K562 (cell line): ENCODE results near the gene CCDC78. TPM values are rescaled to one million over a fixed set of nuclear protein-coding genes. Genes with fewer than 3 reads are reported as not detected.

ENCODE experiments used
- ATAC-seq: fragments of 200-7000 bp; cut with Tn5 transposase; 3 replicates; pipeline ENCODE4 v1.9.1; 2020; ENCODE audit warnings: moderate library complexity
- BruUV-seq: library from RNA; stranded (reverse); fragments of 400-500 nt; replicated peaks from 2 replicates; lab custom pipeline; 2021; lab: Mats Ljungman, UMichigan
- CTCF ChIA-PET: fragments of 300-600 bp; formaldehyde crosslinking; extraction: SDS; loops from one replicate; lab custom pipeline; 2021; ENCODE audit warnings: low intra/inter-chr PET ratio; lab: Yijun Ruan, JAX
- POLR2A ChIA-PET: fragments of 300-600, 350-650 bp; sonication (Branson Sonifier 250); formaldehyde crosslinking; extraction: SDS; loops from one replicate; lab custom pipeline; 2021; ENCODE audit warnings: antibody characterized with exemption, inconsistent platforms; lab: Yijun Ruan, JAX
- DNase-seq, 4 experiments: peaks; one replicate each; pipeline versions ENCODE4 v3.0.0 to v3.0.0-alpha.2; 2011 to 2018; ENCODE audit warnings: low spot score in 3 of 4, mixed read lengths in 3 of 4; ENCODE audit errors: extremely low read depth in 1 of 4
- FAIRE-seq: peaks from 2 replicates; lab custom pipeline; 2011; peaks lifted over from hg19 to GRCh38; lab: Jason Lieb, UNC
- H2AFZ ChIP-seq: 2 replicates; pipeline ENCODE4 v1.6.0; 2011; ENCODE audit warnings: low read depth, low read length, control low read depth, inconsistent platforms
- H3K27ac ChIP-seq: fragments of 200-600 bp; 3 replicates; pipeline ENCODE4 v1.8.0; 2011; ENCODE audit warnings: low read depth, mild to moderate bottlenecking, control low read depth, inconsistent platforms, low read length, moderate library complexity, mixed read lengths; ENCODE audit errors: extremely low read depth
- H3K27me3 ChIP-seq, 2 experiments: fragments of 300-600 bp in 1 of 2; 2 replicates in 1 of 2; 3 replicates in 1 of 2; pipeline versions ENCODE4 v1.6.0 to v1.8.0; 2011; ENCODE audit warnings: inconsistent platforms in 2 of 2, low read length in 2 of 2, mild to moderate bottlenecking in 1 of 2, mixed read lengths in 1 of 2, moderate library complexity in 1 of 2; ENCODE audit not compliant: control insufficient read depth in 2 of 2, insufficient read depth in 2 of 2
- H3K36me3 ChIP-seq: fragments of 300-600 bp; 3 replicates; pipeline ENCODE4 v1.8.0; 2011; ENCODE audit warnings: mild to moderate bottlenecking, low read length, inconsistent platforms; ENCODE audit not compliant: control insufficient read depth, insufficient read depth
- H3K4me1 ChIP-seq, 2 experiments: fragments of 200-600 bp in 1 of 2; replicated peaks in 1 of 2; 2 replicates in 1 of 2; 3 replicates in 1 of 2; pipeline versions ENCODE4 v1.5.1 to v1.8.0; 2011; ENCODE audit warnings: inconsistent platforms in 2 of 2, low read length in 2 of 2, mild to moderate bottlenecking in 1 of 2, mixed read lengths in 1 of 2, moderate library complexity in 1 of 2; ENCODE audit not compliant: control insufficient read depth in 2 of 2, insufficient read depth in 2 of 2
- H3K4me2 ChIP-seq: 2 replicates; pipeline ENCODE4 v1.6.1; 2011; ENCODE audit warnings: low read length, control low read depth, inconsistent platforms, mixed read lengths; ENCODE audit not compliant: insufficient read depth
- H3K4me3 ChIP-seq: fragments of 200-600 bp; sonication (generic), shearing (Covaris generic); 2 replicates; pipeline ENCODE4 v1.5.1; 2016; ENCODE audit warnings: control low read depth, inconsistent platforms
- H3K79me2 ChIP-seq: fragments of 200-600 bp; 3 replicates; pipeline ENCODE4 v1.8.0; 2011; ENCODE audit warnings: low read length, inconsistent platforms; ENCODE audit not compliant: control insufficient read depth, insufficient read depth
- H3K9ac ChIP-seq, 2 experiments: 2 replicates each; pipeline versions ENCODE4 v1.6.0 to v1.6.1; 2011; ENCODE audit warnings: low read depth in 2 of 2, low read length in 2 of 2, control low read depth in 1 of 2, inconsistent platforms in 1 of 2, mild to moderate bottlenecking in 1 of 2, mixed read lengths in 1 of 2; ENCODE audit not compliant: insufficient read depth in 1 of 2
- H3K9me1 ChIP-seq: one replicate; pipeline ENCODE4 v1.6.0; 2011; ENCODE audit warnings: inconsistent platforms, mild to moderate bottlenecking, low read length, moderate library complexity; ENCODE audit not compliant: control insufficient read depth, insufficient read depth
- H3K9me3 ChIP-seq: replicated peaks from 2 replicates; pipeline ENCODE4 v1.5.1; 2011; ENCODE audit warnings: low read depth, low read length, inconsistent platforms; ENCODE audit not compliant: control insufficient read depth, insufficient read depth
- H4K20me1 ChIP-seq: replicated peaks from 2 replicates; pipeline ENCODE4 v1.6.1; 2011; ENCODE audit warnings: low read length, inconsistent platforms, mixed read lengths; ENCODE audit not compliant: control insufficient read depth, insufficient read depth
- BRF2 ChIP-seq: IDR thresholded peaks from 3 replicates; pipeline ENCODE4 v1.6.1; 2011; ENCODE audit warnings: borderline replicate concordance, mild to moderate bottlenecking; ENCODE audit not compliant: insufficient read length, insufficient read depth
- CBX1 ChIP-seq: sonication (generic); IDR thresholded peaks from 2 replicates; pipeline ENCODE4 v1.6.1; 2016; ENCODE audit warnings: antibody characterized with exemption, low read depth, mild to moderate bottlenecking
- ESRRB ChIP-seq: fragments of 250-450 bp; sonication (Bioruptor Pico); IDR thresholded peaks from 2 replicates; pipeline ENCODE4 v1.5.0; 2020; ENCODE audit warnings: mild to moderate bottlenecking, moderate library complexity, borderline replicate concordance
- HDAC1 ChIP-seq, 2 experiments: fragments of 450-650 bp; IDR thresholded peaks; 2 replicates each; pipeline ENCODE4 v1.6.1; 2016 to 2017; ENCODE audit warnings: inconsistent platforms in 1 of 2, mild to moderate bottlenecking in 1 of 2, moderate library complexity in 1 of 2
- IRF1 ChIP-seq: sonication (generic); formaldehyde crosslinking; IDR thresholded peaks from 2 replicates; pipeline ENCODE4 v1.8.0; 2022; ENCODE audit warnings: missing genetic modification reagents, mild to moderate bottlenecking, borderline replicate concordance
- MBD2 ChIP-seq: sonication (generic); IDR thresholded peaks from 2 replicates; pipeline ENCODE4 v1.6.1; 2016; ENCODE audit warnings: low read depth, borderline replicate concordance
- PML ChIP-seq: IDR thresholded peaks from 2 replicates; pipeline ENCODE4 v1.6.1; 2012; ENCODE audit warnings: low read length, inconsistent platforms
- POLR2B ChIP-seq: fragments of 450-650 bp; IDR thresholded peaks from 2 replicates; pipeline ENCODE4 v1.6.1; 2018; ENCODE audit warnings: low read depth; ENCODE audit not compliant: partially characterized antibody
- RHOXF2B ChIP-seq: fragments of 250-450 bp; sonication (Bioruptor Pico); conservative IDR thresholded peaks from 2 replicates; pipeline ENCODE4 v1.5.1; 2021
- SNIP1 ChIP-seq: fragments of 450-650 bp; IDR thresholded peaks from 2 replicates; pipeline ENCODE4 v1.7.1; 2017; ENCODE audit warnings: low read depth, mild to moderate bottlenecking
- TEAD4 ChIP-seq, 2 experiments: sonication (generic) in 1 of 2; formaldehyde crosslinking in 1 of 2; IDR thresholded peaks; 2 replicates each; pipeline versions ENCODE4 v1.6.1 to v1.8.0; 2012 to 2022; ENCODE audit warnings: borderline replicate concordance in 1 of 2, inconsistent platforms in 1 of 2, low read length in 1 of 2, mild to moderate bottlenecking in 1 of 2, missing genetic modification reagents in 1 of 2
- ZBTB49 ChIP-seq: sonication (generic); formaldehyde crosslinking; IDR thresholded peaks from 2 replicates; pipeline ENCODE4 v1.8.0; 2022; ENCODE audit warnings: missing genetic modification reagents, mild to moderate bottlenecking, borderline replicate concordance
- ZBTB7A ChIP-seq: IDR thresholded peaks from 2 replicates; pipeline ENCODE4 v1.6.1; 2011; ENCODE audit warnings: low read depth, mild to moderate bottlenecking, low read length, moderate library complexity, borderline replicate concordance; ENCODE audit not compliant: control insufficient read depth
- ZNF124 ChIP-seq: sonication (generic); formaldehyde crosslinking; IDR thresholded peaks from 2 replicates; pipeline ENCODE4 v1.8.1; 2022; ENCODE audit warnings: missing genetic modification reagents
- ZNF174 ChIP-seq: fragments of 250-450 bp; sonication (Bioruptor Pico); IDR thresholded peaks from 2 replicates; pipeline ENCODE4 v1.4.0; 2020; ENCODE audit warnings: mild to moderate bottlenecking
- ZNF668 ChIP-seq: fragments of 250-450 bp; sonication (Bioruptor Pico); IDR thresholded peaks from 2 replicates; pipeline ENCODE4 v1.8.0; 2022; ENCODE audit warnings: mild to moderate bottlenecking, inconsistent platforms
- WGBS: fragments of 100-300 bp; shearing (Covaris generic); methylation state at CpG from one replicate; pipeline ENCODE4 v1.1.6; 2016; ENCODE audit warnings: low coverage, mixed read lengths; ENCODE audit not compliant: insufficient coverage; ENCODE audit errors: missing lambda C conversion rate; 5-methylcytosine and 5-hydroxymethylcytosine counted together
- in situ Hi-C: fragments of 300-500 bp; cut with MboI; formaldehyde crosslinking; loops from 4 replicates; pipeline ENCODE4 v1.15.0; 2018; ENCODE audit warnings: inconsistent platforms, mixed read lengths
- intact Hi-C: fragments of 100-400 bp; cut with micrococcal nuclease; formaldehyde crosslinking; loops from 2 replicates; pipeline ENCODE4 v1.14.2; 2022
- polyA plus RNA-seq, 8 experiments: library from polyadenylated mRNA; depleted of rRNA in 4 of 8; stranded (reverse) in 5 of 8; unstranded in 3 of 8; fragments of >200 nt; fragmentation: Nextera tagmentation in 2 of 8; fragmentation: Illumina TruSeq in 1 of 8; extraction: Ambion mirVana in 2 of 8; extraction: Trizol in 1 of 8; gene quantifications; 2 replicates each; pipeline versions ENCODE4 v1.2.1 to v1.2.3, GENCODE V29; 2011 to 2014; ENCODE audit warnings: inconsistent platforms in 1 of 8, missing spikeins in 1 of 8
- total RNA-seq, 7 experiments: library from RNA; depleted of rRNA in 6 of 7; stranded (reverse); fragments of >200 nt in 6 of 7; fragmentation: Illumina TruSeq in 2 of 7; extraction: Trizol in 2 of 7; gene quantifications; 2 replicates each; pipeline versions ENCODE4 v1.2.1 to v1.2.3, GENCODE V29; 2011 to 2021; ENCODE audit warnings: low replicate concordance in 1 of 7

Gene CCDC78
- total and polyA plus RNA-seq, 9 of the 15 experiments (the other 6 are each of a cell fraction or from before 2014, with no cell fraction given): 0.24 to 17.7 (median 2.9) TPM

- ATAC-seq (peak; percentile 71), DNase-seq (peak; percentile 48 to 61 (median 56)), FAIRE-seq (no peak)
- no peak overlapping the region for H3K4me2 ChIP-seq
- no peak overlapping the region for H3K27ac ChIP-seq
- WGBS: 78% methylated on average over 19 of the region's 34 CpGs
- peaks cover 15% of the 10 kb centered on the region for H3K79me2 ChIP-seq
- H3K4me3 ChIP-seq: no peak overlapping the region
- in situ Hi-C loops: no loop called here
- H3K36me3 ChIP-seq: peaks cover 87% of the 10 kb centered on the region; the same call in 2 of the 3 replicates
- BruUV-seq: no TSS peak
- H4K20me1 ChIP-seq: no peaks in the 10 kb centered on the region; the same call in 1 of the 2 replicates
- peak overlapping the region in 1 of 2 experiments; percentile 89; a peak in 2 of 4 replicates for H3K9ac ChIP-seq
- intact Hi-C loops: no loop called here
- no peaks in the 10 kb centered on the region for H3K27me3 ChIP-seq
- peaks cover 13 to 96% of the 10 kb centered on the region in 2 experiments for H3K4me1 ChIP-seq
- H3K9me1 ChIP-seq: peaks cover 6% of the 10 kb centered on the region
- H3K9me3 ChIP-seq: no peaks in the 10 kb centered on the region
- no peak overlapping the region for H2AFZ ChIP-seq
- POLR2A ChIA-PET: interaction anchor here (0.6 kb wide), 1 partner anchor 88 kb away, joined by 3 read pairs; no protein-coding TSS in a partner anchor
- CTCF ChIA-PET: interaction anchor here (0.6 kb wide), 1 partner anchor 52 kb away, joined by 3 read pairs; no protein-coding TSS in a partner anchor
- no peak for TF ChIP-seq TEAD4 (IDR thresholded peaks at IDR 0.05; ENCODE audit: low read length)
- no peak for TF ChIP-seq TEAD4 (CRISPR knock-in tag; IDR thresholded peaks at IDR 0.05; ENCODE audit: borderline replicate concordance)
- no peak for TF ChIP-seq SNIP1
- no peak for TF ChIP-seq CBX1
- no peak for TF ChIP-seq RHOXF2B (CRISPR knock-in tag)
- TF ChIP-seq POLR2B: no peak
- TF ChIP-seq HDAC1 (IDR thresholded peaks at IDR 0.05): 0 out of 4 replicates have a peak, but pooled peaks of 1 of the 2 experiments have one; percentile 17
- TF ChIP-seq ZBTB7A: peak; percentile 55; the same call in 1 of the 2 replicates
- TF ChIP-seq ESRRB (CRISPR knock-in tag): no peak
- no peak for TF ChIP-seq ZBTB49
- no peak for TF ChIP-seq ZNF124 (CRISPR knock-in tag)
- no peak for TF ChIP-seq PML
- TF ChIP-seq ZNF668 (CRISPR knock-in tag): no peak
- no peak for TF ChIP-seq ZNF174
- no peak for TF ChIP-seq IRF1 (CRISPR knock-in tag)
- no peak for TF ChIP-seq MBD2
- TF ChIP-seq BRF2: no peak
Measured at GRCh38 chr16:733382-734207, 7.4 kb upstream of the CCDC78 start.
